OCI-LY3 (cell line): ENCODE data around the gene MOCOS.
A peak's percentile ranks its signal among the peaks of the same experiment; 100 is the strongest.

Experiments
- H2AFZ ChIP-seq: fragments of 200-600, 300-600 bp; shearing (Covaris generic); 2 replicates; pipeline ENCODE4 v1.6.0; 2014; ENCODE audit warnings: antibody characterized with exemption, low read depth, low read length
- H3K27ac ChIP-seq: fragments of 200-600, 300-600 bp; sonication (generic); 2 replicates; pipeline ENCODE4 v1.5.1; 2014; ENCODE audit warnings: mild to moderate bottlenecking, low read length, moderate library complexity, mixed read lengths
- H3K27me3 ChIP-seq: fragments of 200-600, 300-600 bp; sonication (generic); 2 replicates; pipeline ENCODE4 v1.6.1; 2014; ENCODE audit warnings: low read depth, low read length, mixed read lengths
- H3K36me3 ChIP-seq: fragments of 200-600, 300-600 bp; sonication (generic); replicated peaks from 2 replicates; pipeline ENCODE3; 2014; ENCODE audit warnings: low read depth, low read length, mixed read lengths
- H3K4me1 ChIP-seq: fragments of 300-600, 200-600 bp; sonication (generic); 2 replicates; pipeline ENCODE4 v1.6.1; 2014; ENCODE audit warnings: low read length, mixed read lengths
- H3K4me2 ChIP-seq: fragments of 200-600, 300-600 bp; sonication (generic); 2 replicates; pipeline ENCODE4 v1.6.1; 2014; ENCODE audit warnings: low read length, mixed read lengths
- H3K4me3 ChIP-seq: fragments of 300-600, 200-600 bp; sonication (generic); 2 replicates; pipeline ENCODE4 v1.5.1; 2014; ENCODE audit warnings: antibody characterized with exemption, mild to moderate bottlenecking, low read length, moderate library complexity
- H3K79me2 ChIP-seq: fragments of 300-600, 200-600 bp; shearing (Covaris generic); 2 replicates; pipeline ENCODE4 v1.6.1; 2014; ENCODE audit warnings: mild to moderate bottlenecking, low read length, mixed read lengths
- H3K9ac ChIP-seq: fragments of 300-600, 200-600 bp; shearing (Covaris generic); 2 replicates; pipeline ENCODE4 v1.6.0; 2014; ENCODE audit warnings: mild to moderate bottlenecking, low read length, moderate library complexity
- H3K9me3 ChIP-seq: fragments of 200-600, 300-600 bp; shearing (Covaris generic); 2 replicates; pipeline ENCODE4 v1.6.1; 2014; ENCODE audit warnings: low read length, mixed read lengths; ENCODE audit not compliant: insufficient read depth
- H4K20me1 ChIP-seq: fragments of 200-600, 300-600 bp; sonication (generic); 2 replicates; pipeline ENCODE4 v1.6.1; 2016; ENCODE audit warnings: low read length, mixed read lengths; ENCODE audit not compliant: insufficient read depth
- EZH2phosphoT487 ChIP-seq: fragments of 200-600 bp; shearing (Covaris generic); IDR thresholded peaks from 2 replicates; pipeline ENCODE4 v1.6.1; 2018; ENCODE audit warnings: antibody characterized with exemption, mixed run types, low read depth
- TF ChIP-seq, protein P1 (sequence below): fragments of 200-600, 300-600 bp; sonication (generic); IDR thresholded peaks from 2 replicates; pipeline ENCODE4 v1.5.1; 2014; ENCODE audit warnings: antibody characterized with exemption, low read length, low read depth

The MOCOS gene

DNA sequence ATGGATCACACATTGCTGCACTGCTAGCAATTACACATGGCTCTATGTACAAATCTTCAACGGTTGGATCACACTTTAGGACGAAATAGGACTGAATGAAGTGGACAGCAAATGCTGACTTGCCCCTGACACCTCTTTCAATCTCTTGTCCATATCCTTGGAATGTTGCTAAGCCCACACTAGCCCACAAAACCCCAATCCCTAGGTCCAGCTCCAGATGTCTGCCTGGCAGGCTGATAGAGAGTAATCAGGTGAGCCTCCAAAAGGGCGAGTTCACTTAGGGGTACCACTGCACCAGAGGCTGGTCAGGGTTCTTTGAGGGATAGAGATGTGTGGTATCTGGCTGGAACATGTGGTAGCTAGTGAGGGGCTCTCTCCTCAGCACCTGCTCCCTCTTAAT, 91.7 kb downstream of the MOCOS start:
- Histone ChIP-seq H2AFZ (no peak overlapping the region), H3K27me3 (peaks cover 44% of the 10 kb centered on the region), H3K9me3 (no peaks in the 10 kb centered on the region), H3K27ac (no peak overlapping the region), H3K36me3 (no peaks in the 10 kb centered on the region), H3K4me3 (no peak overlapping the region), H3K4me2 (no peak overlapping the region), H4K20me1 (no peaks in the 10 kb centered on the region), H3K9ac (no peak overlapping the region), H3K4me1 (no peaks in the 10 kb centered on the region), H3K79me2 (no peaks in the 10 kb centered on the region)
- TF ChIP-seq, protein P1, sequence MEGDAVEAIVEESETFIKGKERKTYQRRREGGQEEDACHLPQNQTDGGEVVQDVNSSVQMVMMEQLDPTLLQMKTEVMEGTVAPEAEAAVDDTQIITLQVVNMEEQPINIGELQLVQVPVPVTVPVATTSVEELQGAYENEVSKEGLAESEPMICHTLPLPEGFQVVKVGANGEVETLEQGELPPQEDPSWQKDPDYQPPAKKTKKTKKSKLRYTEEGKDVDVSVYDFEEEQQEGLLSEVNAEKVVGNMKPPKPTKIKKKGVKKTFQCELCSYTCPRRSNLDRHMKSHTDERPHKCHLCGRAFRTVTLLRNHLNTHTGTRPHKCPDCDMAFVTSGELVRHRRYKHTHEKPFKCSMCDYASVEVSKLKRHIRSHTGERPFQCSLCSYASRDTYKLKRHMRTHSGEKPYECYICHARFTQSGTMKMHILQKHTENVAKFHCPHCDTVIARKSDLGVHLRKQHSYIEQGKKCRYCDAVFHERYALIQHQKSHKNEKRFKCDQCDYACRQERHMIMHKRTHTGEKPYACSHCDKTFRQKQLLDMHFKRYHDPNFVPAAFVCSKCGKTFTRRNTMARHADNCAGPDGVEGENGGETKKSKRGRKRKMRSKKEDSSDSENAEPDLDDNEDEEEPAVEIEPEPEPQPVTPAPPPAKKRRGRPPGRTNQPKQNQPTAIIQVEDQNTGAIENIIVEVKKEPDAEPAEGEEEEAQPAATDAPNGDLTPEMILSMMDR = no peak
- TF ChIP-seq EZH2phosphoT487 = no peak

DNA sequence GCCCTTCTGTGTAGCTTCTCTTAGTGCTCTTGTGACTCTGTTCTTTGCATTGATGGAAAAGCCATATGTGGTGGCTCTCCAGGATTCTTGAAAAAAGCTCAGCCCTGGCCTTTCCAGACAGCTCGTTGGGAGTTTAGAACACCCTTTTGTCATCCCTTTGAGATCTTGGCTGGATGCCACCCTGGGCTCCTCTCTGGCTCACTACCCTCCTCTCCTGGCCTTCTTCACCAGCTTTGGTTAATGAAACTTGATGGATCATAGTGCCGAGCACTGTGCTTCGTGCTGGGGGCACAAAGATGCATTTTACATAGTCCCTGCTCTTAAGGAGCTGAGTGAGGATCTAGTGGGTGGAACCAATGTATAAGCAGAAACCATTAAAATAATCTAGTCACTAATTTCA, 94.6 kb downstream of the MOCOS start:
- Histone ChIP-seq H3K9ac (no peak overlapping the region), H3K4me3 (no peak overlapping the region), H3K27me3 (peaks cover 53% of the 10 kb centered on the region), H3K9me3 (no peaks in the 10 kb centered on the region), H3K4me1 (0 out of 2 replicates have a peak, but pooled peaks cover 4% of the 10 kb centered on the region), H4K20me1 (no peaks in the 10 kb centered on the region), H2AFZ (no peak overlapping the region), H3K4me2 (no peak overlapping the region), H3K79me2 (no peaks in the 10 kb centered on the region), H3K36me3 (no peaks in the 10 kb centered on the region), H3K27ac (no peak overlapping the region)
- no peak for TF ChIP-seq EZH2phosphoT487
- TF ChIP-seq, protein P1 = no peak

DNA sequence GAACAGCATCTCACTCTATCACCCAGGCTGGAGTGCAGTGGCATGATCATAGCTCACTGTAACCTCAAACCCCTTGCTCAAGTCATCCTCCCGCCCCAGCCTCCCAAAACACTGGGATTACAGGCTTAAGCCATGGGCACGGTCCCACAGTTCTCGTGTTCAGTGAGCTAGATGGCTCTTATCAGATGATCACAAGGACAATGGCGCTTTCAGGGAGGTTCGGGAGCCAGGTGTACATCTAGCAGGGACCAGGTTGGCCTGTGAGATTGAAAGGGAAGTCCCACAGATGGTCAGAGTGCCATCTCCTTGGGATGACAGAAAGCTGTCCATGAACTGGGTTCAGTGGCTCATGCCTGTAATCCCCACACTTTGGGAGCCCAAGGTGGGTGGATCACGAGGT, 96.2 kb downstream of the MOCOS start:
- no peaks in the 10 kb centered on the region for H4K20me1 ChIP-seq
- H3K4me2 ChIP-seq = no peak overlapping the region
- no peak overlapping the region for H2AFZ ChIP-seq
- H3K36me3 ChIP-seq = no peaks in the 10 kb centered on the region
- no peak overlapping the region for H3K9ac ChIP-seq
- H3K79me2 ChIP-seq = no peaks in the 10 kb centered on the region
- TF ChIP-seq, protein P1 = no peak
- no peak for TF ChIP-seq EZH2phosphoT487
- no peak overlapping the region for H3K4me3 ChIP-seq
- H3K27ac ChIP-seq = no peak overlapping the region
- no peaks in the 10 kb centered on the region for H3K9me3 ChIP-seq
- H3K4me1 ChIP-seq = 0 out of 2 replicates have a peak, but pooled peaks cover 4% of the 10 kb centered on the region
- H3K27me3 ChIP-seq = peaks cover 48% of the 10 kb centered on the region

DNA sequence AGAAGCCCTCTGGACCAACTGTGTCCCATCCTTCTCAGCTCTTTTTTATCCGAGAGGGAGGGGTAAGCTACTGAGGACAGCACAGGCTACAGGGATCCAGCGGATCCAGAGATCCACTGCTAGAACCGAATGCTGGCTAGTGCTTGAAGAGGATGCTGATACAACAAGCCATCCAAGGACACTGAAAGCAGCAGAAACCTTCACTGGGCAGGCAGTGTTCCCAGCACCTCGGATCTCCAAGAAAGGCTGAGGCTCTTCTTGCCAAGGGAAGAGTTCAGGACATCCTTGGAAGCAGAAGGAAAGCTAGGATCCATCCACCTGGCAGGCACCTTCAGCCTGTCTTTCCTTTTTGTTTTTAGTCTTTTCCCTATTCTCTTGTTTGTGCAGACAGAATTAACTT, 97.0 kb downstream of the MOCOS start:
- Histone ChIP-seq H3K4me1 (0 out of 2 replicates have a peak, but pooled peaks cover 4% of the 10 kb centered on the region), H3K27me3 (peaks cover 40% of the 10 kb centered on the region), H3K4me2 (peak overlapping the region; percentile 17; the same call in 1 of the 2 replicates), H3K79me2 (no peaks in the 10 kb centered on the region), H3K9ac (no peak overlapping the region), H3K27ac (no peak overlapping the region), H3K4me3 (no peak overlapping the region), H2AFZ (no peak overlapping the region), H3K9me3 (0 out of 2 replicates have a peak, but pooled peaks cover 5% of the 10 kb centered on the region), H3K36me3 (no peaks in the 10 kb centered on the region), H4K20me1 (no peaks in the 10 kb centered on the region)
- TF ChIP-seq, protein P1 = no peak
- no peak for TF ChIP-seq EZH2phosphoT487
